GM23338 (cell line): ENCODE data around the gene E2F6. TPM values are rescaled to one million over a fixed set of nuclear protein-coding genes. Genes with fewer than 3 reads are reported as not detected.

Experiments
- ATAC-seq: fragments of 200-7000 bp; cut with Tn5 transposase; 3 replicates; pipeline ENCODE4 v1.9.1; 2020
- DNase-seq: peaks from one replicate; pipeline ENCODE4 v3.0.0-alpha.2; 2015; ENCODE audit warnings: low spot score
- H2AFZ ChIP-seq: fragments of 200-600 bp; sonication (generic); 2 replicates; pipeline ENCODE4 v1.8.0; 2016; ENCODE audit warnings: antibody characterized with exemption, mild to moderate bottlenecking, moderate library complexity
- H3F3A ChIP-seq: fragments of 200-600 bp; sonication (generic); replicated peaks from 2 replicates; pipeline ENCODE4 v1.8.0; 2017; ENCODE audit warnings: antibody characterized with exemption, mixed run types, low read depth
- H3K27ac ChIP-seq: fragments of 200-600 bp; sonication (generic); 2 replicates; pipeline ENCODE4 v1.6.1; 2016; ENCODE audit warnings: low read depth
- H3K27me3 ChIP-seq: fragments of 200-600 bp; sonication (generic); 2 replicates; pipeline ENCODE4 v1.8.0; 2016; ENCODE audit warnings: mild to moderate bottlenecking, mixed run types, moderate library complexity; ENCODE audit not compliant: insufficient read depth
- H3K36me3 ChIP-seq: fragments of 200-600 bp; sonication (generic); 2 replicates; pipeline ENCODE4 v1.8.0; 2016; ENCODE audit warnings: mild to moderate bottlenecking; ENCODE audit not compliant: insufficient read depth
- H3K4me1 ChIP-seq: fragments of 200-600 bp; sonication (generic); 2 replicates; pipeline ENCODE4 v1.8.0; 2016; ENCODE audit warnings: mild to moderate bottlenecking, moderate library complexity; ENCODE audit not compliant: insufficient read depth
- H3K4me2 ChIP-seq: fragments of 200-600 bp; sonication (generic); 2 replicates; pipeline ENCODE4 v1.7.1; 2017; ENCODE audit warnings: mixed run types
- H3K4me3 ChIP-seq: fragments of 200-600 bp; sonication (generic); 2 replicates; pipeline ENCODE4 v1.6.1; 2016; ENCODE audit warnings: mixed run types
- H3K79me2 ChIP-seq: fragments of 200-600 bp; sonication (generic); replicated peaks from 2 replicates; pipeline ENCODE4 v1.8.0; 2017; ENCODE audit warnings: mild to moderate bottlenecking; ENCODE audit not compliant: insufficient read depth
- H3K9me2 ChIP-seq: fragments of 200-600 bp; sonication (generic); 2 replicates; pipeline ENCODE4 v1.8.0; 2017; ENCODE audit not compliant: insufficient read depth
- H4K20me1 ChIP-seq: fragments of 200-600 bp; sonication (generic); replicated peaks from 2 replicates; pipeline ENCODE4 v1.8.0; 2017; ENCODE audit warnings: mild to moderate bottlenecking; ENCODE audit not compliant: insufficient read depth
- H3K27ac Mint-ChIP-seq: 2 replicates; pipeline ENCODE4 v1.8.0; 2020; ENCODE audit warnings: inconsistent platforms, mild to moderate bottlenecking, moderate library complexity, mixed read lengths
- H3K27me3 Mint-ChIP-seq: 3 replicates; pipeline ENCODE4 v1.8.0; 2022; ENCODE audit warnings: low read depth, mild to moderate bottlenecking, moderate library complexity, mixed read lengths, inconsistent platforms; ENCODE audit not compliant: insufficient read depth, poor library complexity
- H3K36me3 Mint-ChIP-seq: 3 replicates; pipeline ENCODE4 v1.8.0; 2021; ENCODE audit warnings: low read depth, mild to moderate bottlenecking, inconsistent platforms, moderate library complexity, mixed read lengths
- H3K4me1 Mint-ChIP-seq: 3 replicates; pipeline ENCODE4 v1.8.0; 2020; ENCODE audit warnings: mild to moderate bottlenecking, inconsistent platforms, mixed read lengths
- H3K4me3 Mint-ChIP-seq: 3 replicates; pipeline ENCODE4 v1.8.0; 2021; ENCODE audit warnings: moderate library complexity, mild to moderate bottlenecking, inconsistent platforms, mixed read lengths
- H3K9me3 Mint-ChIP-seq: 3 replicates; pipeline ENCODE4 v1.8.0; 2020; ENCODE audit warnings: moderate library complexity, mild to moderate bottlenecking, inconsistent platforms, mixed read lengths
- EZH2phosphoT487 ChIP-seq: fragments of 200-600 bp; sonication (generic); IDR thresholded peaks from one replicate; pipeline ENCODE4 v1.8.1; 2018; ENCODE audit warnings: antibody characterized with exemption; ENCODE audit not compliant: unreplicated experiment
- JUNB ChIP-seq: IDR thresholded peaks from one replicate; pipeline ENCODE4 v1.6.1; 2016; ENCODE audit warnings: antibody characterized with exemption; ENCODE audit not compliant: unreplicated experiment
- POLR2AphosphoS5 ChIP-seq: IDR thresholded peaks from 2 replicates; pipeline ENCODE4 v1.6.1; 2016; ENCODE audit warnings: antibody characterized with exemption, low read depth
- STAT1 ChIP-seq: IDR thresholded peaks from one replicate; pipeline ENCODE4 v1.6.1; 2016; ENCODE audit warnings: antibody characterized with exemption; ENCODE audit not compliant: unreplicated experiment
- ZNF114 ChIP-seq: fragments of 250-450 bp; sonication (Bioruptor Pico); IDR thresholded peaks from 2 replicates; pipeline ENCODE4 v1.5.0; 2020; ENCODE audit warnings: mild to moderate bottlenecking, moderate library complexity
- ZNF331 ChIP-seq: fragments of 250-450 bp; sonication (Bioruptor Pico); IDR thresholded peaks from 2 replicates; pipeline ENCODE4 v1.5.0; 2020; ENCODE audit warnings: low read depth, mild to moderate bottlenecking, moderate library complexity
- polyA plus RNA-seq: library from polyadenylated mRNA; unstranded; fragments of >200 nt; fragmentation: Nextera tagmentation; extraction: Ambion mirVana; gene quantifications from 2 replicates; pipeline ENCODE4 v1.2.1, GENCODE V29; 2016
- total RNA-seq: library from RNA; depleted of rRNA; stranded (reverse); fragments of >200 nt; shearing (Covaris generic); gene quantifications from 2 replicates; pipeline ENCODE4 v1.2.3, GENCODE V29; 2014
- TF ChIP-seq, protein P1 (sequence below): IDR thresholded peaks from 2 replicates; pipeline ENCODE4 v1.6.1; 2016; ENCODE audit warnings: antibody characterized with exemption
- TF ChIP-seq, protein P2 (sequence below): fragments of 250-450 bp; sonication (Bioruptor Pico); IDR thresholded peaks from 2 replicates; pipeline ENCODE4 v1.5.0; 2020; ENCODE audit warnings: mild to moderate bottlenecking, moderate library complexity
- TF ChIP-seq, protein P3 (sequence below): IDR thresholded peaks from one replicate; pipeline ENCODE4 v1.6.1; 2018; ENCODE audit warnings: antibody characterized with exemption; ENCODE audit not compliant: unreplicated experiment
- TF ChIP-seq, protein P4 (sequence below), 2 experiments: fragments of 200-600 bp in 1 of 2; sonication (generic) in 1 of 2; conservative IDR thresholded peaks; 2 replicates each; pipeline versions ENCODE4 v1.5.1 to v1.6.1; 2016 to 2017; ENCODE audit warnings: antibody characterized with exemption in 2 of 2, low read depth in 2 of 2, mild to moderate bottlenecking in 2 of 2, moderate library complexity in 1 of 2

The E2F6 gene
- total and polyA plus RNA-seq, 2 experiments from 2014 or later: 16.9 to 20.7 TPM

DNA sequence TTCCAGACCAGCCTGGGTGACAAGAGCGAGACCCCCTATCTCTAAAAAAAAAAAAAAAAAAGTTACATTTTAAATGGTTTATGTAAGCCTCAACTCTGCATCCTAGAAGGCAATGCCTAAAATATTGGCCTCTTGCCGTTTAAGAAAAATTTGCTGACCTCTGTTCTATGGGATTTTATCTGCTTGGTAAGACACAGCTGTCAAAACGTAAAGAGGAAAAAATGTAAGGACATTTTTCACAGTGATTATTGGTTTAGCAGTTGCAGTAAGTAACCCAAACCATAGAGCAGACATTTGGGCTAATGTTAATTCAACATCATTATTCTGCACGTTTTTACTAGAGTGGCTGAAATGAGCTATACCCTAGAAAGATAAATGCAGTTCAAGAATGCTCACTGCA, 14.4 kb upstream of the E2F6 start:
- H3F3A ChIP-seq: peaks cover 5% of the 10 kb centered on the region; the same call in 1 of the 2 replicates
- no peak overlapping the region for H3K4me3 ChIP-seq
- Mint-ChIP-seq H3K27ac (no peak overlapping the region), H3K27me3 (peaks cover 16% of the 10 kb centered on the region), H3K4me1 (peaks cover 21% of the 10 kb centered on the region), H3K4me3 (no peak overlapping the region), H3K9me3 (peaks cover 3% of the 10 kb centered on the region; the same call in 2 of the 3 replicates), H3K36me3 (peaks cover 3% of the 10 kb centered on the region; the same call in 2 of the 3 replicates)
- peaks cover 10% of the 10 kb centered on the region for H3K79me2 ChIP-seq
- peaks cover 23% of the 10 kb centered on the region for H3K27me3 ChIP-seq
- H3K4me1 ChIP-seq: peaks cover 14% of the 10 kb centered on the region; the same call in 1 of the 2 replicates
- H3K36me3 ChIP-seq: no peaks in the 10 kb centered on the region
- DNase-seq (no peak), ATAC-seq (no peak)
- H4K20me1 ChIP-seq: no peaks in the 10 kb centered on the region
- no peak overlapping the region for H2AFZ ChIP-seq
- H3K9me2 ChIP-seq: no peaks in the 10 kb centered on the region
- H3K27ac ChIP-seq: no peak overlapping the region
- H3K4me2 ChIP-seq: no peak overlapping the region
- no peak for TF ChIP-seq JUNB
- TF ChIP-seq, protein P1, sequence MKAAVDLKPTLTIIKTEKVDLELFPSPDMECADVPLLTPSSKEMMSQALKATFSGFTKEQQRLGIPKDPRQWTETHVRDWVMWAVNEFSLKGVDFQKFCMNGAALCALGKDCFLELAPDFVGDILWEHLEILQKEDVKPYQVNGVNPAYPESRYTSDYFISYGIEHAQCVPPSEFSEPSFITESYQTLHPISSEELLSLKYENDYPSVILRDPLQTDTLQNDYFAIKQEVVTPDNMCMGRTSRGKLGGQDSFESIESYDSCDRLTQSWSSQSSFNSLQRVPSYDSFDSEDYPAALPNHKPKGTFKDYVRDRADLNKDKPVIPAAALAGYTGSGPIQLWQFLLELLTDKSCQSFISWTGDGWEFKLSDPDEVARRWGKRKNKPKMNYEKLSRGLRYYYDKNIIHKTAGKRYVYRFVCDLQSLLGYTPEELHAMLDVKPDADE: no peak
- TF ChIP-seq STAT1: no peak
- TF ChIP-seq, protein P2, sequence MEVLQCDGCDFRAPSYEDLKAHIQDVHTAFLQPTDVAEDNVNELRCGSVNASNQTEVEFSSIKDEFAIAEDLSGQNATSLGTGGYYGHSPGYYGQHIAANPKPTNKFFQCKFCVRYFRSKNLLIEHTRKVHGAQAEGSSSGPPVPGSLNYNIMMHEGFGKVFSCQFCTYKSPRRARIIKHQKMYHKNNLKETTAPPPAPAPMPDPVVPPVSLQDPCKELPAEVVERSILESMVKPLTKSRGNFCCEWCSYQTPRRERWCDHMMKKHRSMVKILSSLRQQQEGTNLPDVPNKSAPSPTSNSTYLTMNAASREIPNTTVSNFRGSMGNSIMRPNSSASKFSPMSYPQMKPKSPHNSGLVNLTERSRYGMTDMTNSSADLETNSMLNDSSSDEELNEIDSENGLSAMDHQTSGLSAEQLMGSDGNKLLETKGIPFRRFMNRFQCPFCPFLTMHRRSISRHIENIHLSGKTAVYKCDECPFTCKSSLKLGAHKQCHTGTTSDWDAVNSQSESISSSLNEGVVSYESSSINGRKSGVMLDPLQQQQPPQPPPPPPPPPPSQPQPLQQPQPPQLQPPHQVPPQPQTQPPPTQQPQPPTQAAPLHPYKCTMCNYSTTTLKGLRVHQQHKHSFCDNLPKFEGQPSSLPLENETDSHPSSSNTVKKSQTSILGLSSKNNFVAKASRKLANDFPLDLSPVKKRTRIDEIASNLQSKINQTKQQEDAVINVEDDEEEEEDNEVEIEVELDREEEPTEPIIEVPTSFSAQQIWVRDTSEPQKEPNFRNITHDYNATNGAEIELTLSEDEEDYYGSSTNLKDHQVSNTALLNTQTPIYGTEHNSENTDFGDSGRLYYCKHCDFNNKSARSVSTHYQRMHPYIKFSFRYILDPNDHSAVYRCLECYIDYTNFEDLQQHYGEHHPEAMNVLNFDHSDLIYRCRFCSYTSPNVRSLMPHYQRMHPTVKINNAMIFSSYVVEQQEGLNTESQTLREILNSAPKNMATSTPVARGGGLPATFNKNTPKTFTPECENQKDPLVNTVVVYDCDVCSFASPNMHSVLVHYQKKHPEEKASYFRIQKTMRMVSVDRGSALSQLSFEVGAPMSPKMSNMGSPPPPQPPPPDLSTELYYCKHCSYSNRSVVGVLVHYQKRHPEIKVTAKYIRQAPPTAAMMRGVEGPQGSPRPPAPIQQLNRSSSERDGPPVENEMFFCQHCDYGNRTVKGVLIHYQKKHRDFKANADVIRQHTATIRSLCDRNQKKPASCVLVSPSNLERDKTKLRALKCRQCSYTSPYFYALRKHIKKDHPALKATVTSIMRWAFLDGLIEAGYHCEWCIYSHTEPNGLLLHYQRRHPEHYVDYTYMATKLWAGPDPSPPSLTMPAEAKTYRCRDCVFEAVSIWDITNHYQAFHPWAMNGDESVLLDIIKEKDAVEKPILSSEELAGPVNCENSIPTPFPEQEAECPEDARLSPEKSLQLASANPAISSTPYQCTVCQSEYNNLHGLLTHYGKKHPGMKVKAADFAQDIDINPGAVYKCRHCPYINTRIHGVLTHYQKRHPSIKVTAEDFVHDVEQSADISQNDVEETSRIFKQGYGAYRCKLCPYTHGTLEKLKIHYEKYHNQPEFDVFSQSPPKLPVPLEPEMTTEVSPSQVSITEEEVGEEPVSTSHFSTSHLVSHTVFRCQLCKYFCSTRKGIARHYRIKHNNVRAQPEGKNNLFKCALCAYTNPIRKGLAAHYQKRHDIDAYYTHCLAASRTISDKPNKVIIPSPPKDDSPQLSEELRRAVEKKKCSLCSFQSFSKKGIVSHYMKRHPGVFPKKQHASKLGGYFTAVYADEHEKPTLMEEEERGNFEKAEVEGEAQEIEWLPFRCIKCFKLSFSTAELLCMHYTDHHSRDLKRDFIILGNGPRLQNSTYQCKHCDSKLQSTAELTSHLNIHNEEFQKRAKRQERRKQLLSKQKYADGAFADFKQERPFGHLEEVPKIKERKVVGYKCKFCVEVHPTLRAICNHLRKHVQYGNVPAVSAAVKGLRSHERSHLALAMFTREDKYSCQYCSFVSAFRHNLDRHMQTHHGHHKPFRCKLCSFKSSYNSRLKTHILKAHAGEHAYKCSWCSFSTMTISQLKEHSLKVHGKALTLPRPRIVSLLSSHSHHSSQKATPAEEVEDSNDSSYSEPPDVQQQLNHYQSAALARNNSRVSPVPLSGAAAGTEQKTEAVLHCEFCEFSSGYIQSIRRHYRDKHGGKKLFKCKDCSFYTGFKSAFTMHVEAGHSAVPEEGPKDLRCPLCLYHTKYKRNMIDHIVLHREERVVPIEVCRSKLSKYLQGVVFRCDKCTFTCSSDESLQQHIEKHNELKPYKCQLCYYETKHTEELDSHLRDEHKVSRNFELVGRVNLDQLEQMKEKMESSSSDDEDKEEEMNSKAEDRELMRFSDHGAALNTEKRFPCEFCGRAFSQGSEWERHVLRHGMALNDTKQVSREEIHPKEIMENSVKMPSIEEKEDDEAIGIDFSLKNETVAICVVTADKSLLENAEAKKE (CRISPR knock-in tag): no peak
- TF ChIP-seq, protein P3, sequence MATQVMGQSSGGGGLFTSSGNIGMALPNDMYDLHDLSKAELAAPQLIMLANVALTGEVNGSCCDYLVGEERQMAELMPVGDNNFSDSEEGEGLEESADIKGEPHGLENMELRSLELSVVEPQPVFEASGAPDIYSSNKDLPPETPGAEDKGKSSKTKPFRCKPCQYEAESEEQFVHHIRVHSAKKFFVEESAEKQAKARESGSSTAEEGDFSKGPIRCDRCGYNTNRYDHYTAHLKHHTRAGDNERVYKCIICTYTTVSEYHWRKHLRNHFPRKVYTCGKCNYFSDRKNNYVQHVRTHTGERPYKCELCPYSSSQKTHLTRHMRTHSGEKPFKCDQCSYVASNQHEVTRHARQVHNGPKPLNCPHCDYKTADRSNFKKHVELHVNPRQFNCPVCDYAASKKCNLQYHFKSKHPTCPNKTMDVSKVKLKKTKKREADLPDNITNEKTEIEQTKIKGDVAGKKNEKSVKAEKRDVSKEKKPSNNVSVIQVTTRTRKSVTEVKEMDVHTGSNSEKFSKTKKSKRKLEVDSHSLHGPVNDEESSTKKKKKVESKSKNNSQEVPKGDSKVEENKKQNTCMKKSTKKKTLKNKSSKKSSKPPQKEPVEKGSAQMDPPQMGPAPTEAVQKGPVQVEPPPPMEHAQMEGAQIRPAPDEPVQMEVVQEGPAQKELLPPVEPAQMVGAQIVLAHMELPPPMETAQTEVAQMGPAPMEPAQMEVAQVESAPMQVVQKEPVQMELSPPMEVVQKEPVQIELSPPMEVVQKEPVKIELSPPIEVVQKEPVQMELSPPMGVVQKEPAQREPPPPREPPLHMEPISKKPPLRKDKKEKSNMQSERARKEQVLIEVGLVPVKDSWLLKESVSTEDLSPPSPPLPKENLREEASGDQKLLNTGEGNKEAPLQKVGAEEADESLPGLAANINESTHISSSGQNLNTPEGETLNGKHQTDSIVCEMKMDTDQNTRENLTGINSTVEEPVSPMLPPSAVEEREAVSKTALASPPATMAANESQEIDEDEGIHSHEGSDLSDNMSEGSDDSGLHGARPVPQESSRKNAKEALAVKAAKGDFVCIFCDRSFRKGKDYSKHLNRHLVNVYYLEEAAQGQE: no peak
- TF ChIP-seq POLR2AphosphoS5: no peak
- no peak for TF ChIP-seq EZH2phosphoT487
- TF ChIP-seq, protein P4, sequence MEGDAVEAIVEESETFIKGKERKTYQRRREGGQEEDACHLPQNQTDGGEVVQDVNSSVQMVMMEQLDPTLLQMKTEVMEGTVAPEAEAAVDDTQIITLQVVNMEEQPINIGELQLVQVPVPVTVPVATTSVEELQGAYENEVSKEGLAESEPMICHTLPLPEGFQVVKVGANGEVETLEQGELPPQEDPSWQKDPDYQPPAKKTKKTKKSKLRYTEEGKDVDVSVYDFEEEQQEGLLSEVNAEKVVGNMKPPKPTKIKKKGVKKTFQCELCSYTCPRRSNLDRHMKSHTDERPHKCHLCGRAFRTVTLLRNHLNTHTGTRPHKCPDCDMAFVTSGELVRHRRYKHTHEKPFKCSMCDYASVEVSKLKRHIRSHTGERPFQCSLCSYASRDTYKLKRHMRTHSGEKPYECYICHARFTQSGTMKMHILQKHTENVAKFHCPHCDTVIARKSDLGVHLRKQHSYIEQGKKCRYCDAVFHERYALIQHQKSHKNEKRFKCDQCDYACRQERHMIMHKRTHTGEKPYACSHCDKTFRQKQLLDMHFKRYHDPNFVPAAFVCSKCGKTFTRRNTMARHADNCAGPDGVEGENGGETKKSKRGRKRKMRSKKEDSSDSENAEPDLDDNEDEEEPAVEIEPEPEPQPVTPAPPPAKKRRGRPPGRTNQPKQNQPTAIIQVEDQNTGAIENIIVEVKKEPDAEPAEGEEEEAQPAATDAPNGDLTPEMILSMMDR (conservative IDR thresholded peaks at IDR 0.05; ENCODE audit: low read depth in 2 of 2): no peak
- no peak for TF ChIP-seq ZNF114 (CRISPR knock-in tag)
- TF ChIP-seq ZNF331: no peak
